GM12878 (cell line): ENCODE measurements around the gene MAP3K5. TPM values are rescaled to one million over a fixed set of nuclear protein-coding genes. Genes with fewer than 3 reads are reported as not detected.

ENCODE experiments used
- ATAC-seq: fragments of 200-7000 bp; cut with Tn5 transposase; 3 replicates; pipeline ENCODE4 v1.9.1; 2020; ENCODE audit warnings: mild to moderate bottlenecking, moderate library complexity
- BruUV-seq: library from RNA; stranded (reverse); fragments of 400-500 nt; replicated peaks from 2 replicates; lab custom pipeline; 2021; lab: Mats Ljungman, UMichigan
- CTCF ChIA-PET: fragments of 300-600 bp; sonication (Branson Sonifier 250); formaldehyde crosslinking; extraction: SDS; loops from one replicate; lab custom pipeline; 2021; ENCODE audit warnings: inconsistent platforms; lab: Yijun Ruan, JAX
- POLR2A ChIA-PET: fragments of 350-600 bp; formaldehyde crosslinking; extraction: SDS; loops from one replicate; lab custom pipeline; 2021; ENCODE audit warnings: inconsistent platforms; lab: Charles Lee
- RAD21 ChIA-PET: fragments of 300-600 bp; sonication (Branson Sonifier 250); formaldehyde crosslinking; loops from one replicate; lab custom pipeline; 2023; ENCODE audit warnings: antibody characterized with exemption; ENCODE audit not compliant: unreplicated experiment; lab: Charles Lee
- SMC1A ChIA-PET: fragments of 300-600 bp; sonication (Branson Sonifier 250); formaldehyde crosslinking; loops from one replicate; lab custom pipeline; 2023; ENCODE audit not compliant: unreplicated experiment, uncharacterized antibody; lab: Charles Lee
- DNase-seq: peaks from one replicate; pipeline ENCODE4 v3.0.0-alpha.2; 2011; ENCODE audit warnings: low read depth, low spot score
- FAIRE-seq: peaks from 3 replicates; lab custom pipeline; 2011; peaks lifted over from hg19 to GRCh38; lab: Jason Lieb, UNC
- H2AFZ ChIP-seq: 2 replicates; pipeline ENCODE4 v1.6.0; 2011; ENCODE audit warnings: low read depth, low read length, control low read depth; ENCODE audit not compliant: control insufficient read depth
- H3K27ac ChIP-seq: 2 replicates; pipeline ENCODE4 v1.5.1; 2011; ENCODE audit warnings: control low read depth; ENCODE audit not compliant: control insufficient read depth, insufficient read depth
- H3K27me3 ChIP-seq, 2 experiments: replicated peaks in 1 of 2; 2 replicates each; pipeline versions ENCODE4 v1.6.0 to v1.6.1; 2011; ENCODE audit warnings: low read length in 1 of 2; ENCODE audit not compliant: control insufficient read depth in 2 of 2, insufficient read depth in 2 of 2
- H3K36me3 ChIP-seq, 2 experiments: 2 replicates each; pipeline ENCODE4 v1.5.1; 2011; ENCODE audit warnings: low read length in 1 of 2; ENCODE audit not compliant: control insufficient read depth in 2 of 2, insufficient read depth in 2 of 2
- H3K4me1 ChIP-seq: 2 replicates; pipeline ENCODE4 v1.6.1; 2011; ENCODE audit warnings: mild to moderate bottlenecking, low read length, moderate library complexity, mixed read lengths; ENCODE audit not compliant: control insufficient read depth, insufficient read depth
- H3K4me2 ChIP-seq: 2 replicates; pipeline ENCODE4 v1.6.0; 2011; ENCODE audit warnings: control low read depth; ENCODE audit not compliant: control insufficient read depth, insufficient read depth
- H3K4me3 ChIP-seq: fragments of 200-600 bp; sonication (generic); 2 replicates; pipeline ENCODE4 v1.5.1; 2016
- H3K79me2 ChIP-seq: 2 replicates; pipeline ENCODE4 v1.6.0; 2011; ENCODE audit warnings: low read length; ENCODE audit not compliant: control insufficient read depth, insufficient read depth
- H3K9ac ChIP-seq: 2 replicates; pipeline ENCODE4 v1.8.0; 2011; ENCODE audit warnings: low read length, control low read depth, mixed read lengths; ENCODE audit not compliant: control insufficient read depth, insufficient read depth
- H3K9me3 ChIP-seq: replicated peaks from 3 replicates; pipeline ENCODE4 v1.5.1; 2011; ENCODE audit warnings: mild to moderate bottlenecking, low read length; ENCODE audit not compliant: control insufficient read depth, insufficient read depth
- H4K20me1 ChIP-seq: 2 replicates; pipeline ENCODE4 v1.6.0; 2011; ENCODE audit not compliant: control insufficient read depth, insufficient read depth
- BHLHE40 ChIP-seq, 2 experiments: fragments of 450-650 bp in 1 of 2; IDR thresholded peaks; 2 replicates each; pipeline ENCODE4 v1.6.1; 2011 to 2017; ENCODE audit warnings: low read depth in 2 of 2, borderline replicate concordance in 1 of 2, improper control_type of control experiment in 1 of 2, low read length in 1 of 2, mild to moderate bottlenecking in 1 of 2
- CHD2 ChIP-seq: IDR thresholded peaks from 2 replicates; pipeline ENCODE4 v1.6.1; 2011; ENCODE audit warnings: low read depth, low read length, improper control_type of control experiment, borderline replicate concordance
- ETV6 ChIP-seq, 2 experiments: fragments of 450-650 bp in 1 of 2; IDR thresholded peaks in 1 of 2; conservative IDR thresholded peaks in 1 of 2; 2 replicates each; pipeline ENCODE4 v1.6.1; 2014; ENCODE audit warnings: antibody characterized with exemption in 1 of 2, borderline replicate concordance in 1 of 2, low read depth in 1 of 2, mild to moderate bottlenecking in 1 of 2, moderate library complexity in 1 of 2
- IKZF1 ChIP-seq: fragments of 450-650 bp; conservative IDR thresholded peaks from 2 replicates; pipeline ENCODE4 v1.6.1; 2017; ENCODE audit warnings: antibody characterized with exemption, mild to moderate bottlenecking
- MEF2A ChIP-seq: IDR thresholded peaks from 2 replicates; pipeline ENCODE4 v1.6.1; 2011; ENCODE audit warnings: low read depth, mild to moderate bottlenecking, low read length, moderate library complexity; ENCODE audit not compliant: insufficient read depth
- MEF2B ChIP-seq: fragments of 450-650 bp; IDR thresholded peaks from 2 replicates; pipeline ENCODE4 v1.6.1; 2018; ENCODE audit warnings: mild to moderate bottlenecking, moderate library complexity; ENCODE audit not compliant: partially characterized antibody, poor library complexity, severe bottlenecking
- SPI1 ChIP-seq: IDR thresholded peaks from 2 replicates; pipeline ENCODE4 v1.6.1; 2011; ENCODE audit warnings: low read depth, mild to moderate bottlenecking, low read length, moderate library complexity, borderline replicate concordance; ENCODE audit not compliant: insufficient read depth
- ZBED1 ChIP-seq: IDR thresholded peaks from 2 replicates; pipeline ENCODE4 v1.6.1; 2016; ENCODE audit warnings: borderline replicate concordance
- WGBS: methylation state at CpG from one replicate; pipeline ENCODE4 v1.1.6; 2016; ENCODE audit warnings: low lambda C conversion rate; ENCODE audit not compliant: insufficient replicate concordance, insufficient coverage; ENCODE audit errors: missing lambda C conversion rate; 5-methylcytosine and 5-hydroxymethylcytosine counted together
- in situ Hi-C: fragments of 300-500 bp; cut with MboI; formaldehyde crosslinking; loops from 9 replicates; pipeline ENCODE4 v1.14.3; 2018; ENCODE audit warnings: mixed read lengths
- intact Hi-C: fragments of 100-400 bp; cut with micrococcal nuclease; formaldehyde crosslinking; loops from one replicate; pipeline ENCODE4 v1.14.2; 2022; ENCODE audit not compliant: unreplicated experiment
- polyA plus RNA-seq, 11 experiments: library from polyadenylated mRNA; depleted of rRNA in 4 of 11; unstranded in 6 of 11; stranded (reverse) in 5 of 11; fragments of >200 nt; fragmentation: Nextera tagmentation in 4 of 11; fragmentation: Illumina TruSeq in 1 of 11; extraction: Ambion mirVana in 4 of 11; extraction: Trizol in 1 of 11; gene quantifications; 1 replicate in 1 of 11; 2 replicates in 10 of 11; pipeline versions ENCODE4 v1.2.1 to v1.2.3, GENCODE V29; 2011 to 2016; ENCODE audit warnings: inconsistent platforms in 2 of 11, missing spikeins in 2 of 11, low read depth in 1 of 11
- total RNA-seq, 4 experiments: library from RNA; depleted of rRNA in 3 of 4; stranded (reverse); fragments of >200 nt in 3 of 4; fragmentation: Illumina TruSeq in 1 of 4; extraction: Trizol in 1 of 4; gene quantifications; 2 replicates each; pipeline versions ENCODE4 v1.2.1 to v1.2.3, GENCODE V29; 2013 to 2021
- TF ChIP-seq, protein P1 (sequence below): IDR thresholded peaks from 2 replicates; pipeline ENCODE4 v1.6.1; 2012; ENCODE audit warnings: low read depth, low read length, improper control_type of control experiment

MAP3K5 gene
- total and polyA plus RNA-seq, 10 of the 15 experiments (the other 5 are each of a cell fraction or from before 2014, with no cell fraction given): 5.4 to 34.3 (median 26.4) TPM

DNA sequence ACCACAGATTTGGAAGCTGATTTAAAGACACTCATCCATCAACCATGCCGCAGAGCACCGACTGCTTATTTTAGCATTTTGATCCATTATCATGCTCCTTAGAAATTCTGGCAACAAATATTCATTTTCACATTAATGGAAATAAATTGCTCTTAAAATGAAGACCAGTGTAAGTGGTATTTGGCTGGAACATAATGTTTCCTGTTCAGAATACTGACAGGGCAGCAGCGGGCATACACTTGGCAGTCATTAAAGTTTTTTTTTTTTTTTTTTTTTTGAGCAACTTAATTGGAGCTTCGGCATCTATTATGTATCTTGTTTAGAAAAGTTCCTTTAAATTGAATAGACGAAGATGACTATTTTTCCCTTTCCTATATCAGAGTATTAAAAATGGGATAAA lies 47.4 kb downstream of the MAP3K5 start (continued):
- no peak for TF ChIP-seq ZBED1
- no peak for TF ChIP-seq IKZF1
- TF ChIP-seq, protein P1, sequence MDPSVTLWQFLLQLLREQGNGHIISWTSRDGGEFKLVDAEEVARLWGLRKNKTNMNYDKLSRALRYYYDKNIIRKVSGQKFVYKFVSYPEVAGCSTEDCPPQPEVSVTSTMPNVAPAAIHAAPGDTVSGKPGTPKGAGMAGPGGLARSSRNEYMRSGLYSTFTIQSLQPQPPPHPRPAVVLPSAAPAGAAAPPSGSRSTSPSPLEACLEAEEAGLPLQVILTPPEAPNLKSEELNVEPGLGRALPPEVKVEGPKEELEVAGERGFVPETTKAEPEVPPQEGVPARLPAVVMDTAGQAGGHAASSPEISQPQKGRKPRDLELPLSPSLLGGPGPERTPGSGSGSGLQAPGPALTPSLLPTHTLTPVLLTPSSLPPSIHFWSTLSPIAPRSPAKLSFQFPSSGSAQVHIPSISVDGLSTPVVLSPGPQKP: no peak
- TF ChIP-seq BHLHE40 (IDR thresholded peaks at IDR 0.05; ENCODE audit: borderline replicate concordance in 1 of 2, low read depth in 2 of 2, low read length in 1 of 2): no peak
- no peak for TF ChIP-seq ETV6 (conservative IDR thresholded peaks at IDR 0.05 in 1 of 2, IDR thresholded peaks at IDR 0.05 in 1 of 2; ENCODE audit: borderline replicate concordance in 1 of 2, low read depth in 1 of 2)

DNA sequence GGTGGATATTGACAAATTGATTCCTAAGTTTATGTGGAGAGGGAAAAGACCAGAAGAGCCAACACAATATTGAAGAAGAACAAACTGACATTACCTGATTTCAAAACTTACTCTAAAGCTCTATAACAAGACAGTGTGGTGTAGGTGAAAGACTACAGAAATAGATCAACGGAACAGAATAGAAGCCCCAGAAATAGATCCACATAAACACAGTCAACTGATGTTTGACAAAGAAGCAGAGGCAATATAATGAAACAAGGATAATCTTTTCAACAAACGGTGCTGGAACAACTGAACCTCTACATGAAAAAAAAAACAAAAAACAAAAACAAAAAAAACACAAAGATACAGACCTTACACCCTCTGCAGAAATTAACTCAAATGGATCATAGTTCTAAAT lies 50.2 kb downstream of the MAP3K5 start:
- Histone ChIP-seq H3K79me2 (peaks cover 98% of the 10 kb centered on the region), H3K4me1 (peaks cover 10% of the 10 kb centered on the region), H3K27ac (no peak overlapping the region), H4K20me1 (no peaks in the 10 kb centered on the region), H3K4me3 (peak overlapping the region; percentile 4; the same call in 1 of the 2 replicates), H3K9me3 (no peaks in the 10 kb centered on the region), H3K27me3 (no peaks in the 10 kb centered on the region), H3K4me2 (no peak overlapping the region), H3K9ac (no peak overlapping the region), H2AFZ (no peak overlapping the region), H3K36me3 (peaks cover 2 to 6% of the 10 kb centered on the region in 2 experiments; a peak in 2 of 4 replicates)
- DNase-seq (no peak), FAIRE-seq (no peak), ATAC-seq (peak; percentile 50)
- ChIA-PET POLR2A (interaction anchor here (0.5 to 1.3 kb wide), 3 partner anchors 13 to 52 kb away, joined by 3 to 4 read pairs (median 3); no protein-coding TSS in a partner anchor), SMC1A (interaction anchor here (0.7 to 19.4 kb wide), 6 partner anchors 17 to 97 kb away, joined by 3 to 370 read pairs (median 32); partner anchors contain the start of gene MAP3K5), RAD21 (interaction anchor here (0.8 to 4.8 kb wide), 6 partner anchors 18 to 29 kb away, joined by 3 to 31 read pairs (median 10); no protein-coding TSS in a partner anchor), CTCF (interaction anchor here (2.5 to 5.7 kb wide), 4 partner anchors 13 to 97 kb away, joined by 9 to 34 read pairs (median 29); partner anchors contain the start of gene MAP3K5)
- BruUV-seq: no TSS peak
- in situ Hi-C loops (no loop called here), intact Hi-C loops (no loop called here)
- TF ChIP-seq MEF2B (peak; percentile 52), MEF2A (peak; percentile 83), SPI1 (no peak), CHD2 (no peak)
- WGBS: 73% methylated on average over 2 of the region's 2 CpGs
